Activated CD8-positive, alpha-beta memory T cell treated with anti-CD3 and anti-CD28 coated beads for 4 hours (primary cell): ENCODE results near the gene CNMD.

Experiments used
- DNase-seq, 2 donors: peaks; one replicate each; pipeline ENCODE4 v3.0.0-alpha.2; 2020; ENCODE audit warnings: low read depth in 2 of 2

CNMD gene

DNA sequence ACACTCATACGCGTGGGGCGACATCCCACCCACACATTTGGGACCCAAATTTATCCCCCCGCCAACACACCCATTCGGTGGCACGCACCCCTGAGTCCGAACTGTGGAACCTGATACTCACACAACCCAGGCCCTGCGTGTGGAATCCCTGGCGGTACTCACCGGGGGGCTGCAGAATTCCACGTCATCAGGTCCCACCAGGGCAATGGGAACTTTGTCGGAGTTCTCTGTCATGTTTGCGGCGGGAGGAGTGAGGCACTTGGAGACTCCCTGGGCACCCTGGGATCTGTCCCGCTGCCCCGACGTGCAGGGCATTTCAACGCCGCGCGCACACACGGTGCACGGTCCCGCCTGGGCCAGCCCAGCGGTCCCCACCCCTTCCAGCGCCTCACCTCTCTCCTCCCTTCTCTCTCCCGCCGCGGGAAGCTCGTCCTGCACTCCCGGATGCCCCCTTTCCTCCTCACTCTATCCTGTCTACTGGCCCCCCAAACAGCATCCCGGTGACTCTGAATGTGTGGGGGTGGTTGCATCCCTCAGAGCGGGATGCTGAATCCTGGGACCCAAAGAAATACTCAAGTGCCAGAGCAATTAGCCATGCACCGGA is at the start of gene CNMD:
CNMD (minus strand) TSS at position 353 of the 604 bp plus-strand sequence; CDS start at position 234, 119 bp downstream.
- DNase-seq, result no peak

DNA sequence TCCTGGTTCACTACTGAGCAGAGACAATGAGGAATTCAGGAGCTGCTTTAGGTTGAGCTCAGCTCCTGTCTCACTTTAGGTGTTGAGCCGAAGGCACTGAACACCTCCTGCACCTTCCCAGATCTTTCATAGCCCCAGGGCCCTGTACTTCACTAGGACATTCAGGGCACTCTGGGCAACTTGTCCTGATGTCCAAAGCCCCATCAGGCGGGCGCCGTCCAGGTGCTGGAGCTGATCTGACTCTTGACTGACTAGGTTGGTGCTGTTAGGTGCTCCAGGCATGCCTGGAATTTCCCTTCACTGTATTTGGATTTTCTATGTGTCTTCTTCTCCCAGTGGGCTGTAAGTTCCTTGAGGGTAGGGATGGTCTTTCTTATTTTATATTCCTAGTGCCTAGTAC is 48.4 kb upstream of the CNMD start:
- no peak for DNase-seq

DNA sequence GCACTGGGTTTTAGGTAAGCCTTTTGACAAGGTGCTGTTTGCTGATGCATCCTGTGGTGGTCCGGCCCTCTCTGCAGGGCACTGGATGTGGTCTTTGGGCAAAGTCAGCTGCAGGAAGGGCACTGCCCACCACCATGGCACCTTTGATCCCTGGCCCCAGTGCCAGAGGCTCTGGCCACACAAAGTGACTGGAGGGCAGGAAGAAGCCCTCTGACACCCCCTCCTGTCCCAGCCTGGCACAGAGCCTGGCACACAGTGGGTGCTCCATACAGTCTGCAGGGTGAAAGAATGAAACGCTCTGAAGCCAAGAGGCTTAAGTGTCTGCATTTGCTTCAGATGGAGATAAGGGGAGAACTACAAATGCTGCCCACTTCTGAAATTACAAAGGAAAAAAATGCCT is 47.6 kb upstream of the CNMD start:
- DNase-seq, result no peak

DNA sequence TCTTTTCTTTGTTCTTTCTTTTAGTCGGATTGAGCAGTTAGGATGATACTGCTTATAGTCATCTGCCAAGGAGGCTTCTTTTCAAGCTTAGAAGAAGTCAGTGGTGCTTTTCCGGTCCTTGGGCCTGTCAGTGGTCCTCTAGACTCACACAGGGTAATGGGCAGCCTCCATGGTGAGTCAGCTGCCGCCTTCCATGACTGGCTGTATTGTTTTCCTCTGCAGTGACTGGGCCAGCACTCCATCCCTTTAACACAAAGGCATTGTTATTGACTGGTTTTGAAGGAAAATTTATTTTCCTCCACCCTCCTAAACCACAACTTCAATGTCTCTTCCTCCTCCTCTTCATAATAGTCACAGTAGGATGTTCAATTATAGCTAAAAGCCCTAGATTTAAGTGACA is 47.1 kb upstream of the CNMD start:
- DNase-seq, result no peak

DNA sequence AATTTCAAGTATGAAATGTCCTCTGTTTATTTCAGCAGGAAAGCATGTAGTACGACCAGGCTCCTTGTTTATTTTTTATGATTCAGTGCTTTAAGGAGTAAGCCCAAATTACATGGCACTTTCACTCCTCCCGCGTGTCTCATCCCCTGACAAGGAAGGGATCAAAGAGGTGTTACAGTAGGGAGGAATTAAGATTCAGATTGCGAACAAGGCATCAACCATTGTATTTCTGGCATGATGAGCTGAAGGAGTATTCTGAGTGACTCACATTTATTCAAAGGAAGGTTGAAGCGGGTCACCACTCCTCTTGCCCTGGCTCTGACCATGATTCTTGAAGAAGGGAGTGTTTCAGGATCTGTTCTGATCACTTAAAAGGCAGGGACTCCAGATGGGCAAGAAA is 46.1 kb upstream of the CNMD start:
- no peak for DNase-seq

DNA sequence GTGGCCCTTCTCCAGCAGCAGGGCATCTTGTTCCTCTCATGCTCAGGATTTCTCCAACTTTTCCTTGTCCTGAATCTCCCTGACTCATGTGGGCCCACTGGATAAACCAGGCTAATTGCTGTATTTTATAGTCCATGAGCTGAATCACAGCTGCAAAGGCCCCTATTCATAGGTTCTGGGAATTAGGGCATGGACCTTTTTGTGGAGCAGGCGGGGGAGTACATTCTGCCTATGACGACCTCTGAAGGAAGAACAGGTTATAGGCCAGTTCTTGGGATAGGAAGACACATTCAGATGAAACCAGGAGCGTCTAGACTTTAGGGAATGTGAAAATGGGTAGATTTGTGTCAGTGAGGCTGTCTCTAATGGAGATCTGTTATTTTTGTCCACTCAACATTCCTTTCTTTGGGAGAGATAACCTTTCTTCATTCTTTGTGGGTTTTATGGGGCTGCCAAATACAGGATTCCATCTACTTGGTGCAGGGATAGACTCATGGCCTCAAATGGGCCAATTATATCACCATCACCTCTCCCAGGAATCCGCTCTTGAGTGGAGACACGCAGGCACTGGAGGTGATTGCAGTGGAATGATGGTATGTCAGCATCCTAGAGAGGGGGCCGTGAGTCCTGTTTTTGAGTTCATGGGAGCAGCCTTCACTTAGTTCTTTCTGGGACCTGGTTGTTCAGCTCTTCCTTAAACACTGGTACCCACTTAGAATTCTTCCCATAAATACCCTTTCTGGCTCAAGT is 45.1 kb upstream of the CNMD start:
- no peak for DNase-seq

DNA sequence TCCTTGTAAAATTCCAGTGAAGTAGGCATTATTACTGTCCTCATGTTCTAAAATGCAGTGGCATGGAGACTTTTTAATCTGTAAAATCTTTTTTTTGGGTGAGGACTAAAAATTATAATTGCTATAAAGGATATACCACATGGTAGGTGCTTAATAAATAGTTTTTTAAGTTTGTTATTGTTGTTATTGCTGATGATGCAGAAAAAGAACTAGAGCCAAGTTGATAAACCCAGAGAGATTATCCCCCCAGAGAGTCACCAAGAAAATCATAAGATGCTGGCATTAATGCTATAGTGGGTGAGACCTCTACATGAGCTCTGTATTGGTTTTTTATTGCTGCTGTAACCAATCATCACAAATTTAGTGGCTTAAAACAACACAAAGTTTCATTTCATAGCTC is 44.3 kb upstream of the CNMD start:
- no peak for DNase-seq

DNA sequence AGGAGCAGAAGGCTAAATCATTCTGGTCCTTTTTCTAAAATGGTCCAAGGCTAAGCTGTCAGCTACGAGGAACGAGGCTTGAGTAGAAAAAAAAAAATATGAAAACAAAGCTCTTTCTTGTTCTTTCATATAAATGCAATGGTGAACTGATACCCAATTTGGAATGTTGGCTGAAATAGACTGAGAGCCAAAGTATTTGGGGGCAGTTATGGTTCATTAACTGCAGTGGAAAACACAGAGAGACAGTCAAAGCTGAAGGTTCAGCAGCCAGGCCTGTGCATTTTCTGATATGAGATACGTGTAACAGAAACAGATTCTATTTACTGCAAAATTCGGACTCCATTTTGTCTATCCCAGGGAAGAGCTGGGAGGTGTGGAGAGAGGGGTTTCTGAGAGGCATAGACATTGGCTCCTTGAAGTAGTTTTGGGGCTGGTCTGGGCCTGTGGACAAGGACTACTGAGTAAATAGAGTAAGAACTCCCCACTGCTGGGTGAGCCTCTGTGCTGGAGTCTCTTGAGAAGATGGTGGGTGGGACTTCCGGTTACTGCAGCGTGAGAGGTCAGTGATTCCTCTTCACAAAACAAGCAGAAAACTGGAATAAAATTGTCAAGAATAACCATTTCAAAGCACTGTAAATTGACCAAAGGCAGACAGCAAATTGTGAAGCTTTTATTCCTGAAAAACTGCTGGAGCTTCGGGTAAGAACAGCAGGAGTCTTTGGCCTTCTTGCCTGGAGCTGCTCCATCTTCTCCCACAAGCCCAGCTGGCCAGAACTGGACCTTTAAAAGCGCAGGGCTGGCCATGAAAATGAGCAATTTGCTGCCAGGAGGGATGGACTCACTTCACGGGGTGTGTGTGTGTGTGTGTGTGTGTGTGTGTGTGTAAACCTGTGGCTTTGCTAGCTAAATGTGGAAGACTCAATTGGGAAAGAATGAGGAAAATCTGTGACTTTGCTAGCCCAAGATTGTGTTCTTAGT is 43.1 kb upstream of the CNMD start:
- DNase-seq, result no peak

DNA sequence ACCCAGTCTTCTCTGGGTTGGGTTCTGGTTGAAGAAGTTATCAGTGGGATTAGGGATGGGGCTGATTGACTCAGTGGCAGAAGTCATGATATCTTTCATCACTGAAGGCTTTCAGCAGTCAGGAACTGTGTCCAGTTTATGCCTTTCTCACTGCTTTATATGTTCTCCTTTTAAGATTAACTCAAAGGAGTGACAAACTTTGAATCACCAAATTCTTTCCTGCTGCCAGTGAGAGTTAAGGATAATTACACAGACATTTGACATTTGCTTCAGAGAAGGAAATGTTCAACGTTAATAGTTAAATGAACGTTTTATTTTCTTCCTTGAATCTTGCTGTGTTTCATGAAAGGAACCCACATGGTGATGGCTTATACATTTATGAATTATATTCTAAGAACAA is 41.0 kb upstream of the CNMD start:
- no peak for DNase-seq

DNA sequence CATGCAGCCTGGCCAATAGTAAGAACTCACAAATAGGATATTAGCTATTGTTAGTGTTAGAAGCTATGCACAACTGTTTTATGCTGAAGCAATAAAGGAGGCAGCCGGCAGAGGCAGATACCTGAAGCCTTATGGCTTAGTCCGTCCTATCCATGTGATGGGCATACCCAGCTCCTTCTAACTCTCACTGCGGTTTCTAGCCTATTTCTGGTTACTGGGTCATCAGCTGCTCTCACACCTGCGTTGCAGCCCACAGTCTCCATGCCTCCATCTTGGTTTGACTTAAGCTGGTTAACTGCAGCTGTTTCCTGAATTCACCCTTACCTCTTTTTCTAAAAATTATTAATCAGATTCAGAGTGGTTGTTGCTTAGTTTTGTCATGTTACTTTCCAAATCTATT is 40.5 kb upstream of the CNMD start:
- no peak for DNase-seq

DNA sequence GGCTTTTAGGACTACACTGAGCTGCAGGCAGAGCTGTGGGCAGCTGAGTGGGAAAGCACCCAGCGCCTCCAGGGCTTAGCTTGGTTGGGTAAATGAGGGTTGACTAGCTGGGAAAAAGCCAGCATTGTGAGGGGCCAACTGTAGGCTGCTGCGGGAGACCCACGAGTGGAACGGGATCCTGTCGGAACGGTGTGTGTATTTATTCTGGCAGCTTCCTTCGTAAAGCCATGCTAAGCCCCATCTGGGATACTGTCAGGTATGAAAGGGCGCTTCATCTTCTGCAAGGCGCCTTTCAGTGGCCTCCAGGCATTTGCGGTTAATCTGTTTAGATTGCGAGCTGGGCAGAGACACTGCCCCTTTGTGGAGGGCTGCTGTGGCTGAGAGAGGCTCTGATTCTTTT is 39.5 kb upstream of the CNMD start:
- no peak for DNase-seq

DNA sequence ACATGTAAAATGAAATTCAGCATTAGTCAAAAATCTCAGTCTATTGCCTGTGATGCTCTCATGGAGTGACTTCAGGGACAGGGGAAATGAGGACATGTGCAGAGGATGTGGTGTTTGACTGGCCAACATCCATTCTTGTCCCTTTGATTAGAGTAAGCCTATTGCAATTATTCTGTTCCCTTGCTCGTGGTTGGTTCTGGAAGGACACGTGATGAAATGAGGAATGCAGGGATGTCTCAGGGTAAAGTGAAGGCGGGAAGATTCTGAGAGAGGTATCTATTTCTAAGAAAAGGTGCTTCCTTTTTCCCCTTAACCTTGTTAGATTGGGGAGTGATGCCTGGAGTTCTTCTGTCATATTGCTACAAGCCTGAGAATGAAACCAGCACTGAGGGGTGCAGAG is 37.1 kb upstream of the CNMD start:
- no peak for DNase-seq

DNA sequence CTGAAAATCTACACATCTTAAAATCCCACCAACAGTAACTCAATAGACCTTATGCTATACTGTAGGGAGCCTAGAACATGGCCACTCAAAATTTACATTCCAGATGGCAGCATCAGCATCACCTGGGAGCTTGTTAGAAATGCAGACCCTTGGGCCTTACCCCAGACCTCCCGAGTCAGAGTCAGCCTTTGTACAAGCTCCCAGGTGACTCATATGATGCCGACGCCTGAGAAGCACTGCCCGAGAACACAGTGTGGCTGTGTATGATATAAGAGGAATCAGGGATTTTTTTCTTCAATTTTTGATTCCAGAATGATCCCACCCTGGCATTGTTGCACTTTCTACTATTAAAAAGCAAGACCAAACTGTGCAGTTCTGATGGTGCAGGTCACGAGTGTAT is 35.9 kb upstream of the CNMD start:
- no peak for DNase-seq

DNA sequence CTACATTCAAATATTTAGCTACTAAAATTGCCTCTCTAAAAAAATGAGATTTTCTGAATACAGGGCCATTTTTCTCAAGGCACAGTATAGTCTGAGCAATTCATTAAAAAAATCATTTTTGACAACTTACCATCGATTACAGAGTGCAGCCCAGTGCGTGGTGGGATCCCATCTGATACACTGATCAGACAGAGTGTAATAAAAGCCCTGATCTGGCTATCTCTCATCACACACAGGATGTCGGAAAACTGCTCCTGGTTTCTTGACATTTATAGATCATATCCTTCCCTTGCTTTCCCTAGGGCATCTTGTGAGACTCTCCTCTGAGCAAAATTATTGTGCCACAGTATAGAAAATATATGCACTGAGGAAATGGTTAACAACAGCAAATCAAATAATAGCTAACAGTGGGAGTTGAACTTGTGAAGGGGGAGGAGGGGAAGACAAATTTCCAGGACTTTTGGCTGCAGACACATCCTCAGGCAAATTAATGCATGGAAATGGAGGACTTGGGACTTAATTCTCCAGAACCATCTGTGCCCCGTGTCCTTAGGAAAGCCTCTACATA is 28.4 kb upstream of the CNMD start:
- DNase-seq, result no peak

DNA sequence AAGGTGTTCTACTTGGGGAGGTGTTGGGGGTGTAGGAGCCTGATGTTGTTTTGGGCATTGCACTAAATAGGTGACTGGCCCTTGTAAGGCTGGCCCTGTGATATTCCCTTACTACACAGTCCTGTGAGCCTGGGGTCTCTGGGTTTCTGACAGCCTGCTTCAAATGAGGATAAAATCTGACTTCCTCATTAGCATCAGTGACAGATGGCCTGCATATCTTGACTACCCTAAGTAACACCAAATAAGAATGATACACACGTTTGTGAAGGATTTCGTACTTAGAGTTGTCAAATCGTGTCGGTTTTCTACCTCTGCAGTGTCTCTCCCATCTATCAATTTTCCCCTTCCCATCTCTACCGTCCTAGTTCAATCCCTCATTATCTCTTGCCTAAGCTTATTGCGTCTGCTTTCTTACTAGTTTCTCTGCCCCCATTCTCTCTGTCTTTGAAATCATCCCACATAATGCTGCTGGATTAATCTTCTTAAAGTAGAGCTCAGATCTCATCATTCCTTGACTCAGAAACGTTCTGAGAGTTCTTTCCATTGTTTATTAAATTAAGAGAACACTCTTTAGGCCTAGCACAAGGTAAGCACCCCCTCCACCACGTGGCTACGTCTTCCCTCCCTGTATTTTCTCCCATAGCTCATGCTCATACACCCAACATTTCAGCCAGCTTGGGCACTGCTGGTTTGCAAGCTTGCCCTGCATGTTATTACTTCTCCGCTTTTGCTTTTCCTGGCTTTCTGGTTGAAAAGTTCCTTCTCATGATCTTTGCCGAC is 26.2 kb upstream of the CNMD start:
- DNase-seq, result no peak

DNA sequence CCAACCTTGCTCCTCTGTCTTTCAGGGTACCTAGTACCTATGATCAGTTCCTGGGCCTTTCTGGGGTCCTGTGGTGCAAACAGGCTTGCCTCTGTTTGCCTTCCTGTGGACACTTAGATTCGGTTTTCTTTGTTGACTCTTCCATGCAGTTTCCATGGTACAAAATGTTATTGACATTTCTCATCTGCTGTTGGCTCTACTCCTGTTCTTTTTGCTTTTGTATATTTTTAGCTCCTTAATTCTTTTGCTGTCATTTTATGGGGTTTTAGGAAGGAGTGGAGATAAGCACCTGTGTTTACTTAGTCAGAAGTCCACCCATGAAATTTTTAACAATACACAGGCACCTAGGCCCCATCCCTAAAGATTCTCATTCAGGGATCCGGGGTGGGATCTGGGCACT is 20.5 kb upstream of the CNMD start:
- no peak for DNase-seq

DNA sequence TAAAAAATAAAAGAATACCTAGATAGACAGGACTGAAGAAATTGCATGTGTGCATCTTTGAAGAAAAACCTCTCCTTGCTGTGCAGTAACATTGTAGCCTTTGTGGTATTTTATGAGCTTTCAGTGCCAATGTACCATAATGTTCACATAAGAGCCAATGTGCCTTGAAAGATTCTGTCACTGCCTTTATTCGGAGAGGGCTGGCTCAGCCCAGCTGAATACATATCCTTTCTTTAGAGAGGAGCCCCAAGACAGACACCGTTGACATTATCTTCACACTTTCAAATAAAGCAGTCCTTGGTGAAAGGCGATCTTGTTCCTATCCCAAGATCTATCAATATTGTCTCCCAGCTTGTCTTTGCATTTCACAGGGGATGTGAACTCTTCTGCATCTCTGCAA is 18.5 kb upstream of the CNMD start:
- DNase-seq, result no peak

DNA sequence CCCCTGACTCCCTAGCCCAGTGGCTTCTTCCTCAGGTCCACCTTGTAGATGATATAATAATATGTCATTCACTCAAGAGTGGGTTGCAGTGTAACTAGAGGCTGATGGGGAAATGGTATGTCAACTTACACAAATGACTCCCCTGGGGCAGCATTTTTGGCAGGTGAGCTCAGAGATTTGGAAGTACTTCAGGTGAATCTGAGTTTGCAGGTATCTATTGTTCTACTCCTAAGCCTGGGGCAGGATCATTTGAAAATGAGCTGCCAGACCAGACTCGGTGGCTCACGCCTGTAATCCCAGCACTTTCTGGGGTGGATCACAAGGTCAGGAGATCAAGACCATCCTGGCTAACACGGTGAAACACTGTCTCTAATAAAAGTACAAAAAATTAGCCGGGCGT is 11.6 kb upstream of the CNMD start:
- no peak for DNase-seq

DNA sequence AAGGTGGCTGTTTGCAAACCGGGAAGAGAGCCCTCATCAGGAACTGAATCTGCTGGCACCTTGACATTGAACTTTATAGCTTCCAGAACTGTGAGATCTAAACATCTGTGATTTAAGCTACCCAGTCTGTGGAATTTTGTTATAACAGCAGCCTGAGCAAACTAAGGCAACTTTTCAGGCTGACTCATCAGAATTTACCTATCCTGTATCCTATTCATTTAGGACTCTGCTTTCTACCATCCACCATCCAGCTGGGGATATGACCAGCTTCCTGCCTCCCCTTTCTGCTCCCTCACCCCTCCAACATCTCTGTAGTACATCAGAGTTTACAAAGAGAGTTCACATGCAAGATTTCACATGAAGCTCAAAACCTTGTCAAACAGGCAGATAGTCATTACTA is 11.1 kb upstream of the CNMD start:
- DNase-seq, result no peak

DNA sequence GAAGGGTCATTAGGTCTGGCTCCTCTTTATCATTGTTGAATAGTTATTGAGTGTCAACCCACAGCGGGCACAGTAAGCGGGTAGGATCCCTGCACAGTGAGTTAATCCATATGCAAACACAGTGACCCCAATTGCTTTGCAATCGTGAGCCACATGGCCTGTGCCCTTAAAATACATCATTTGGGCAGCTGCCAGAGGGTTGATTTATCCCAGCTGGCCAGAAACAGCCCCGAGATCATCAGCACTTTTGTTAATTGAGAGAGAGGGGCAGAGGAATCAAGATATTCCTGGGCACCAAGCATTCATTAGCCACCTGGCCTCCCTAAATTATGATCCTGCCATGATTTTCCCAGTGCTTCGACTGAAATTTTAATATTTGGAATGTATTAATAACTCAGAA is 9.8 kb upstream of the CNMD start:
- no peak for DNase-seq

DNA sequence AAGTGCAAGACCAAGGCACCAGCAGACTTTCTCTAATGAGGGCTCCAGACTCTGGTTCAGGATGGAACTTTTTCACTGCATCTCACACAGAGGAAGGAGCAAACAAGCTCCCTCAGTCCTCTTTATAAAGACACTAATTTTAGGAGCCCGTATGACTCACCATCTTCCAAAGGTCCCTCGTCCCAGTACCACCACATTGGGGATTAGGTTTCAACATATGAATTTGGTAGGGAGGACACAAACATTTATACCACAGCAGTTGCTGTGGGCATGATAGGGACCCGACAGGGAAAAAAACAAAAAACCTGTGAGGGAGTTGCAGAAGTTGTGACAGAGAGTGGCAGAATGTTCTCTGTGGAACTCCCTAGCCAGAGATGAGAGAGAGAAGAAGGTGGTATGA is 6.5 kb upstream of the CNMD start:
- DNase-seq, result no peak
